Activated CD8-positive, alpha-beta T cell treated with anti-CD3 and anti-CD28 coated beads, Interleukin-2, amount 10 ng/mL, durations not matched to agents 7 days and 5 days (primary cell): ENCODE results near the gene SPATA4. TPM values are rescaled to one million over a fixed set of nuclear protein-coding genes. Genes with fewer than 3 reads are reported as not detected.

Experiments used
- ATAC-seq: fragments of 150-1000 bp; cut with Tn5 transposase; one replicate; pipeline ENCODE4 v1.10.0; 2021; ENCODE audit warnings: moderate library complexity
- CTCF ChIA-PET: fragments of 350-600 bp; sonication (Branson Sonifier 250); formaldehyde crosslinking; loops from one replicate; lab custom pipeline; 2021; ENCODE audit warnings: antibody characterized with exemption; lab: Charles Lee
- POLR2A ChIA-PET: fragments of 350-600 bp; sonication (Branson Sonifier 250); formaldehyde crosslinking; loops from one replicate; lab custom pipeline; 2021; ENCODE audit warnings: antibody characterized with exemption; lab: Charles Lee
- DNase-seq: peaks from one replicate; pipeline ENCODE4 v3.0.0-alpha.2; 2020
- H3K27ac Mint-ChIP-seq: one replicate; pipeline ENCODE4 v1.8.0; 2021; ENCODE audit warnings: mild to moderate bottlenecking, mixed read lengths
- H3K27me3 Mint-ChIP-seq: one replicate; pipeline ENCODE4 v1.8.0; 2021; ENCODE audit warnings: low read depth, mixed read lengths
- H3K36me3 Mint-ChIP-seq: one replicate; pipeline ENCODE4 v1.8.0; 2021; ENCODE audit warnings: low read depth, mixed read lengths
- H3K4me1 Mint-ChIP-seq: one replicate; pipeline ENCODE4 v1.8.0; 2021; ENCODE audit warnings: low read depth, mixed read lengths
- H3K4me3 Mint-ChIP-seq: one replicate; pipeline ENCODE4 v1.8.0; 2021; ENCODE audit warnings: mild to moderate bottlenecking, mixed read lengths
- H3K9me3 Mint-ChIP-seq: one replicate; pipeline ENCODE4 v1.8.0; 2022; ENCODE audit warnings: mixed read lengths; ENCODE audit not compliant: insufficient read depth
- total RNA-seq, 2 experiments: library from RNA; stranded (reverse); gene quantifications; one replicate each; pipeline ENCODE4 v1.2.3, GENCODE V29; 2021

SPATA4 gene
- total RNA-seq, 2 experiments from 2014 or later = not detected

DNA sequence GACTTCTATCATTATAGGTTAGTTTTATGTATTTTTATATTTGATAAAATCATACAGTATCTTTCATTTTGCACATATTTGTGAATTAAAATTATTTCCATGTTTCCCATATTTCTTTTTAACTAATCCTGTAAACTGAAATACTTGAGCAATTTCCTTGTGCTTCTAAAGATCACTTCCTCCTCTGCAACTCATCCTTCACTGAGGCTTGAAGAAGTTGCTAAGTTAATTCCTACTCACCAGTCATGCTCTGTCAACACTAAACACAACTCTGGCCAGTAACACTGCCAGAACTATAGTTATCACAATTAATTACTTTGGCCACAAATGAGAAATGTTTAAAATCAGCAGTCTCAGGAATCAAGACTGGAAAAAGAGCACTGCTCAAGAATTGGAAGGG lies 6.7 kb downstream of the SPATA4 start:
- Mint-ChIP-seq H3K27ac (no peak overlapping the region), H3K4me1 (no peaks in the 10 kb centered on the region), H3K36me3 (no peaks in the 10 kb centered on the region), H3K27me3 (peaks cover 26% of the 10 kb centered on the region), H3K9me3 (no peaks in the 10 kb centered on the region), H3K4me3 (no peak overlapping the region)
- DNase-seq (no peak), ATAC-seq (no peak)
- CTCF ChIA-PET = no interaction called here
- POLR2A ChIA-PET = no interaction called here

DNA sequence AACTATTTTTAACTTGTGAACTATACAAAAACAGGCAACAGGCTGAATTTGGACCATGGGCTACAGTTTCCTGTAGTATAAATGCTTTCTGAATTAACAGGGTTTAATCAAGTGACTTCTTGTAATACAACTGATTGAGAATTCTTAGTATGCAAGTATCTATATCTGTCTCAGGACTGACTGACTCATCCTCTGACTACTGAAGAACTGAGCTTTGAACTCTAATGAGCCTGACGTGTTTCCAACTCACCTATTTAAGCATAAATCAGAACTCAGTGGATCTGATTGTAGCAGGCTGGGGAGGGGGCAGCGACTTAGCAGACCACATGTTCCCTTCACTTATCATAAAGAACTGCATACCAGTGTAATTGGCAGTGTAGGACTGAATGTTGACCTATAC lies 7.8 kb downstream of the SPATA4 start:
- H3K27ac Mint-ChIP-seq = no peak overlapping the region
- no peaks in the 10 kb centered on the region for H3K36me3 Mint-ChIP-seq
- CTCF ChIA-PET = no interaction called here
- DNase-seq (no peak), ATAC-seq (no peak)
- H3K4me3 Mint-ChIP-seq = no peak overlapping the region
- peaks cover 23% of the 10 kb centered on the region for H3K27me3 Mint-ChIP-seq
- H3K4me1 Mint-ChIP-seq = no peaks in the 10 kb centered on the region
- H3K9me3 Mint-ChIP-seq = no peaks in the 10 kb centered on the region
- POLR2A ChIA-PET = no interaction called here

DNA sequence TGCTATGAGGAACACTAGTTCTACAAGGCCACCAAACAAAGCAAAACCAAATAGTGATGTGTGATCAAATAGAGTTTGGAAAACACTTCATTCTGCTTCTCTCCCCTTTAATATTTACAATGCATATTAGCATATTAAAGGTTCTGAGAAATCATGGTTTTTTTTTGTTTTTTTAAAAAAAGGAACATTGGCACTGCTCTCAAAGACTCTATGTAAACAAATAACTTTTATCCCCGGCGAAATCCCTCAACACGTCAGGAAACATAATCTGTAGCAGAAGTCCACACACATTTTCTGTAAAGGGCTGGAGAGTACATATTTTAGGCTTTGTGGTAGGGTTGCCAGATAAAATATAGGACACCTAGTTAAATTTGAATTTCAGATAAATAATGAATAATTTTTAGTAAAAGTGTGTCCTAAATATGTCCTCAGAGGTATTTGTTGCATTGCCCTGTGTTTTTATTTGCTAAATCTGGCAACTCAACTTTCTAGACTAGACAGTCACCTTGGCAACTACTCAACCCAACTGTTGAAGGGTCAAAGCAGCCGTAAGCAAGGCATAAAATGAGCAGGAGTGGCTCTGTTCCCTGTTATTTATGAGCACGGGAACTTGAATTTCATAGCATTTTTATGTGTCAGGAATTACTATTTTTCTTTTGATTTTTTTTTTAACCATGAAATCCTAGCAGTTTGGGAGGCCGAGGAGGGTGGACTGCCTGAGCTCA lies 8.6 kb downstream of the SPATA4 start:
- ChIA-PET POLR2A (no interaction called here), CTCF (no interaction called here)
- no peaks in the 10 kb centered on the region for H3K4me1 Mint-ChIP-seq
- ATAC-seq = no peak
- peaks cover 17% of the 10 kb centered on the region for H3K27me3 Mint-ChIP-seq
- H3K9me3 Mint-ChIP-seq = no peaks in the 10 kb centered on the region
- DNase-seq = no peak
- H3K4me3 Mint-ChIP-seq = no peak overlapping the region
- H3K36me3 Mint-ChIP-seq = no peaks in the 10 kb centered on the region
- no peak overlapping the region for H3K27ac Mint-ChIP-seq

DNA sequence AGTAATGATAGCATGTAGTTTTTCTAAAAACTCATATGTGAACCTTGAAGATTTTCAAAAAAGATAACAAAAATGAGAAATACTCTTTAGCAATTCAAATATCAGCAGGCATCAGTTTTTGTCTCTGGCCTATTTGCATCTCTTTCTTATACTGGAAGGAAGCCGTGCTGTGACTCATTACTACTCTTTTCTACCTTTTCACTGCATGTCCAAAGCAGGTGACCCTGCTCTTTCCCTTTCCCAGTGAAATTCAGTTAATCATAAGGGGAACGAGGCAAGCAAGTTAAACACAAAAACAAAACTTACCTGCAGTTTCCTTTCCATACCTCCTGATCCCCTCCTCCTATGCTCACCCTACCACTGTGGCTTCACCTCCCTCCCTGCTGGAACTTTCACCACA lies 9.3 kb downstream of the SPATA4 start:
- no peak for DNase-seq
- no peaks in the 10 kb centered on the region for H3K9me3 Mint-ChIP-seq
- ChIA-PET CTCF (no interaction called here), POLR2A (no interaction called here)
- peaks cover 15% of the 10 kb centered on the region for H3K27me3 Mint-ChIP-seq
- no peak for ATAC-seq
- H3K4me3 Mint-ChIP-seq = no peak overlapping the region
- no peak overlapping the region for H3K27ac Mint-ChIP-seq
- H3K4me1 Mint-ChIP-seq = no peaks in the 10 kb centered on the region
- H3K36me3 Mint-ChIP-seq = no peaks in the 10 kb centered on the region

DNA sequence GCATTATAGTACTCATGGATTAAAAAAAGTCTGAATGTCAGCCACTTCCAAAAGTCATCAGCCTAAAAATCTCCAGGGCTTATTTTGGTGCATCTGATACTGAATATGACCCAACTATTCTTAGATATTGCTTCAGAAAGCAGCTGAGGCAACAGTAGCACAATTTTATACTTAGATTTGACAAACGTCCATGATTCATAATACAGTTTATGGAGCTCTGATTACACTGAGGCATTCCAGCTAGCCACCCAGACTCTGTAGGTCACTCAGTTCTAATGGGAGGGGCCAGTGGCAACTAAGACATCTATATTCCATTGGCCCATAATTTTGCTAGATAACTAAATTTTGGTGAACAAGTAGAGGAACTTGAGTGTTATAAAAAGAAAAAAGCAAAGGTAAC lies 10.3 kb downstream of the SPATA4 start:
- H3K36me3 Mint-ChIP-seq = no peaks in the 10 kb centered on the region
- ChIA-PET CTCF (no interaction called here), POLR2A (no interaction called here)
- no peaks in the 10 kb centered on the region for H3K4me1 Mint-ChIP-seq
- H3K27ac Mint-ChIP-seq = no peak overlapping the region
- DNase-seq (no peak), ATAC-seq (no peak)
- H3K4me3 Mint-ChIP-seq = no peak overlapping the region
- no peaks in the 10 kb centered on the region for H3K9me3 Mint-ChIP-seq
- peaks cover 11% of the 10 kb centered on the region for H3K27me3 Mint-ChIP-seq

DNA sequence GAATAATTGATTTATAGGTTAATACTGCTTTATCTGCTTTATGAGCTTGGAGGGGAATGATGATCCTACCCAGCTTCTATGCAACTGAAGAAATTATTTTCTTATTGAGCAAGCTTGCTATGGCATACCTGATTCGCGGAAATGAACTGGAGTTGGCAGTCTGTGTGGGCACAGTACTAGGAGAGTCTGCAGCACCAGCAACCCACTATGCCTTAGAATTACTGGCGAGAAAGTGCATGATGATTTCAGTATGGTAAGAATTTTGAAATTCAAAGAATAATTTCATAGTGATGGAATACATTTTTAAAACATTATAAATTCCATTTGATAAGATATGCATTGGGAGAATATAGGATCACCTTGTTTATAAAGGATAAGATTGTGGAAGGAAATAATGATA lies 32.3 kb downstream of the SPATA4 start:
- Mint-ChIP-seq H3K4me1 (no peaks in the 10 kb centered on the region), H3K9me3 (no peaks in the 10 kb centered on the region), H3K4me3 (no peak overlapping the region), H3K27me3 (no peaks in the 10 kb centered on the region), H3K27ac (no peak overlapping the region), H3K36me3 (no peaks in the 10 kb centered on the region)
- ChIA-PET POLR2A (no interaction called here), CTCF (no interaction called here)
- ATAC-seq (no peak), DNase-seq (no peak)

DNA sequence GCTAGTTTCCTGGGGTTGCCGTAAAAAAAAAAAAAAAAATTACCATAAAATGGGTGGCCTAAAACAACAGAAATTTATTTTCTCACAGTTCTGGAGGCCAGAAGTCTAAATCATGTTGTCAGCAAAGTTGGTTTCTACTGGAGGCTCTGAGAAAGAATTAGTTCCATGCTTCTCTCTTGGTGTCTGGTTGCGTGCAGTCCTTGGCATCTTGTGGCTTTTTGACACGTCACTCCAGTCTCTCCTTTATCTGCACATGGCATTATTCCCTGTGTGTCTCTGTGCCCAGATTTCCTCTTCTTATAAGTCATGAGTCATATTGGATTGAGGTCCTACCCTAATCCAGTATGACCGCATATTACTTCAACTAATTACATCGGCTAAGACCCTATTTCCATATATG lies 38.7 kb downstream of the SPATA4 start:
- Mint-ChIP-seq H3K9me3 (no peaks in the 10 kb centered on the region), H3K4me3 (no peak overlapping the region), H3K36me3 (no peaks in the 10 kb centered on the region), H3K27ac (no peak overlapping the region), H3K27me3 (no peaks in the 10 kb centered on the region), H3K4me1 (no peaks in the 10 kb centered on the region)
- POLR2A ChIA-PET = no interaction called here
- ATAC-seq (no peak), DNase-seq (no peak)
- CTCF ChIA-PET = no interaction called here

DNA sequence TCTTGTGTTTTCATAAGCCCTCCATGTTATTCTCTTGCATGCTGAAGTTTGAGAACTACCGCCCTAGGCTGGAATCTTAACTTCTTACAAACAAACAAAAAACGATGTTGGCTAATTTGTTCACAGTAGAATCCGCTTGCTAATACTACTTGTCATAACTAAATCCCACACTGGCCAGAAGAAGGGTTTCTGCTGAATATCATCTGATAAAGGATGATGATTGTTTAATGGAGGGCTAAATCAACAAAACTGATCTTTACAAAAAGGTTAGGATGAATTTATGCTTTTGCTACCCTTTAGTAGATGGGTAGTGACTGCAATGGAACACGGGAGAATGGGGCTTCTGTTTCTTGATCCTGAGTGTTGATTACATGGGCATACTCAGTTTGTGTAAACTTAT lies 42.3 kb downstream of the SPATA4 start:
- no peak for DNase-seq
- Mint-ChIP-seq H3K27me3 (no peaks in the 10 kb centered on the region), H3K4me3 (no peak overlapping the region), H3K27ac (no peak overlapping the region), H3K36me3 (no peaks in the 10 kb centered on the region), H3K4me1 (no peaks in the 10 kb centered on the region), H3K9me3 (no peaks in the 10 kb centered on the region)
- ATAC-seq = no peak
- ChIA-PET CTCF (no interaction called here), POLR2A (no interaction called here)

DNA sequence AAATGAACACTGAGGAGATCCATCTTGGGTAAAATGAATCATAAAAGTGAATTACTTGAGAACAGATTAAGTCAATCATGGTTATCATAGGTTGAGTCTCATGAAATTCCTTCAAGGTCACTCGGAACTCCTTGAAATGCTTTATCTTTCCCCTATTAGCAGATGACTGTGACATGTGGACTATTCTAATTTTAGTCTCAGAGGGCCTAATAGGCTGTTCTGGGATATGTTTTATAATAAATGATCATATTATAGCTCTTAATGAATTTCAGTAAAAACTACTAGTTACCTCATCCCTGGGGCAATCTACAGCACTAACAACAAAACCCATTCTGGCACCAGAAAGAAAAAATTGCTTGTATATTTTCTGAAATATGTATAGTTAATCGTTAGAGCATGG lies 44.7 kb downstream of the SPATA4 start:
- ATAC-seq = no peak
- no peak for DNase-seq
- POLR2A ChIA-PET = no interaction called here
- Mint-ChIP-seq H3K27me3 (no peaks in the 10 kb centered on the region), H3K9me3 (no peaks in the 10 kb centered on the region), H3K27ac (no peak overlapping the region), H3K4me3 (no peak overlapping the region), H3K4me1 (no peaks in the 10 kb centered on the region), H3K36me3 (no peaks in the 10 kb centered on the region)
- CTCF ChIA-PET = interaction anchor here (1.0 kb wide), 1 partner anchor 191 kb away, joined by 3 read pairs; no protein-coding TSS in a partner anchor

DNA sequence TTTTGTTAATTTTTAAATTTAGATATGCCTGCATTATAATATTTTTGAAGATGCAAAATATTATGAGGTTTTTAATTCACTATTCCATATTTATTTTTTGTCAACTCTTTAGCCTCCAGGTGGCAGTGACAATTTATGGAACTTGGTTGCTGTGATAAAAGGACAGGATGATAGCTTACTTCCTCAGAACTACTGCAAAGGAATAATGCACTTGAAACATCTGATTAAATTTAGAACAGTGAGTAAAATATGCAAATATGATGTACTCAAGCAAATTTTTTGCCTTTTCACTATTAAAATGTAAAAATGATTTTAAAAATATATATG lies 45.1 kb downstream of the SPATA4 start:
- Mint-ChIP-seq H3K27ac (no peak overlapping the region), H3K4me1 (no peaks in the 10 kb centered on the region), H3K36me3 (no peaks in the 10 kb centered on the region), H3K9me3 (no peaks in the 10 kb centered on the region), H3K27me3 (no peaks in the 10 kb centered on the region), H3K4me3 (no peak overlapping the region)
- POLR2A ChIA-PET = no interaction called here
- CTCF ChIA-PET = interaction anchor here (1.0 kb wide), 1 partner anchor 191 kb away, joined by 3 read pairs; no protein-coding TSS in a partner anchor
- DNase-seq = no peak
- no peak for ATAC-seq

DNA sequence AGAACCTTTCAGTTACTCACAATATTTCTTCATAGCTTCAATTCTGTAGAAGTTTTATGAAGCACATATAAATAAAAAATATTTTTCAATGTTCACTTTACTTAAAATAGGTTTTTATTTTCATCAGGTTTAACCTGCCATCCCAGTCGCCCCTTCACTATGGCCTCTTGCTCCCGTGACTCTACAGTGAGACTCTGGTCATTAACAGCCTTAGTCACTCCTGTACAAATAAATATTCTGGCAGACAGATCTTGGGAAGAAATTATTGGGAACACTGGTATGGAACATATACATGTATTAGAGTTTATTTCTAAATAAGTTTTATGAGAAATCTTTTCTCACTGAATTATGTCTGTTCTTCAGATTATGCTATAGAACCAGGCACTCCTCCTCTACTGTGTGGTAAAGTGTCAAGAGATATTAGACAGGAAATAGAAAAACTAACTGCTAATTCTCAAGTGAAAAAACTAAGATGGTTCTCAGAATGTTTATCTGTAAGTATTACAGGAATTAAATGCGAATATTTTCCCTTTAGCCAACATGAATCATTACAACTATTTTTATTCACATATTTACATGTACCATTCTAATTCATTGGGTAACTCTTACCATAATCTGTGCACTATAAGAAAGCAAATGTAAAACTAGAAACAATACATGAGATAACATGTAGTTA lies 45.6 kb downstream of the SPATA4 start:
- no peak for DNase-seq
- CTCF ChIA-PET = interaction anchor here (1.0 kb wide), 1 partner anchor 191 kb away, joined by 3 read pairs; no protein-coding TSS in a partner anchor

DNA sequence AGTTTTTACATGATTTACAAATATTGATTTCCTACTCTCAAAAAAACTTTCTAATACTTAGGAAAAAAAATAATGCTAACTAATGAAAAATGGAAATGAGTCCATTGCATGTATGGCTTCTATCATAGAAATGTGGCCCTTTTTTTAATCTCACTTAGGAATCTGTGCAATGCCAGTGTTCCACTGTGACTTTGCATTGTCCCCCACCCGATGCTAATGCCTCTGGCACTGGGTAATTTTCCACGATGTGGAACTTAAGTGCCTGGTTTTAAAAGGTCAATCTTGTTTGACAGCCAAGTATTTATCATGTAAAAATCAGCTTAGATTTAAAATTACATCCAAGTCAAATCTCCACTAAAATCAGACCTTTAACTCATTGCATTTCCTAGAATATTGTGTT lies 53.1 kb downstream of the SPATA4 start:
- H3K27ac Mint-ChIP-seq = no peak overlapping the region

More for the DNA sequence above, 45.6 kb downstream of the SPATA4 start:
- ATAC-seq = no peak
- POLR2A ChIA-PET = no interaction called here
- Mint-ChIP-seq H3K27ac (no peak overlapping the region), H3K4me1 (no peaks in the 10 kb centered on the region), H3K27me3 (no peaks in the 10 kb centered on the region), H3K9me3 (no peaks in the 10 kb centered on the region), H3K4me3 (no peak overlapping the region), H3K36me3 (no peaks in the 10 kb centered on the region)

More for the DNA sequence above, 53.1 kb downstream of the SPATA4 start:
- DNase-seq = no peak
- no peaks in the 10 kb centered on the region for H3K9me3 Mint-ChIP-seq
- no peak for ATAC-seq
- no peaks in the 10 kb centered on the region for H3K4me1 Mint-ChIP-seq
- no peak overlapping the region for H3K4me3 Mint-ChIP-seq
- H3K27me3 Mint-ChIP-seq = peaks cover 3% of the 10 kb centered on the region
- CTCF ChIA-PET = no interaction called here
- H3K36me3 Mint-ChIP-seq = no peaks in the 10 kb centered on the region
- POLR2A ChIA-PET = no interaction called here
